Colonic mucosa (tissue), 4 donors: Measurements from ENCODE around the gene DAP3. TPM values are rescaled to one million over a fixed set of nuclear protein-coding genes. Genes with fewer than 3 reads are reported as not detected.

Experiments
- DNase-seq: peaks from one replicate; pipeline ENCODE4 v3.0.0-alpha.2; 2020
- H3K27ac ChIP-seq: fragments of 200-600 bp; one replicate; pipeline ENCODE4 v1.8.0; 2021
- H3K27me3 ChIP-seq: fragments of 200-600 bp; one replicate; pipeline ENCODE4 v1.8.0; 2021
- H3K36me3 ChIP-seq: fragments of 200-600 bp; one replicate; pipeline ENCODE4 v1.8.0; 2021
- H3K4me1 ChIP-seq: fragments of 200-600 bp; one replicate; pipeline ENCODE4 v1.8.0; 2021; ENCODE audit warnings: mild to moderate bottlenecking
- H3K4me3 ChIP-seq: fragments of 200-600 bp; one replicate; pipeline ENCODE4 v1.8.0; 2021
- H3K9ac ChIP-seq, 2 donors: one replicate each; pipeline ENCODE4 v1.7.0; 2013; ENCODE audit warnings: control low read depth in 2 of 2, low read depth in 2 of 2, low read length in 2 of 2
- H3K9me3 ChIP-seq: fragments of 200-600 bp; one replicate; pipeline ENCODE4 v1.8.0; 2021
- CTCF ChIP-seq: fragments of 200-600 bp; IDR thresholded peaks from one replicate; pipeline ENCODE4 v1.8.0; 2022; ENCODE audit warnings: antibody characterized with exemption, mild to moderate bottlenecking
- intact Hi-C: fragments of 100-400 bp; cut with DNase I; formaldehyde crosslinking; loops from one replicate; pipeline ENCODE4 v1.14.1; 2022
- total RNA-seq, 2 donors: library from RNA; stranded (reverse); fragmentation: NEBNext Ultra II Directional in 1 of 2; extraction: Animal tissue kit (Norgen Biotek cat#: 25700) in 1 of 2; gene quantifications; one replicate each; pipeline ENCODE4 v1.2.1, GENCODE V29; 2021
- donor health status: healthy.
- donor health status: DM: no; HTN: no; CAD: no.
- donor health status: DM: no; HTN: no; CAD: no.

DAP3 gene
- total RNA-seq, 2 donors from 2014 or later: 75.7 to 106 TPM

GRCh38 chr1:155773221-155773620 is 84.3 kb downstream of the DAP3 start:
- no peak for DNase-seq
- TF ChIP-seq CTCF: no peak
- no peaks in the 10 kb centered on the region for H3K4me1 ChIP-seq
- no peak overlapping the region for H3K9ac ChIP-seq
- no peaks in the 10 kb centered on the region for H3K9me3 ChIP-seq
- H3K27me3 ChIP-seq: no peaks in the 10 kb centered on the region
- peaks cover 18% of the 10 kb centered on the region for H3K36me3 ChIP-seq
- no peak overlapping the region for H3K4me3 ChIP-seq
- H3K27ac ChIP-seq: no peak overlapping the region
- intact Hi-C loops: no loop called here

GRCh38 chr1:155776414-155776813 is 87.5 kb downstream of the DAP3 start:
- Histone ChIP-seq H3K27me3 (no peaks in the 10 kb centered on the region), H3K36me3 (peaks cover 1% of the 10 kb centered on the region), H3K9me3 (no peaks in the 10 kb centered on the region), H3K4me3 (no peak overlapping the region), H3K9ac (no peak overlapping the region), H3K4me1 (no peaks in the 10 kb centered on the region), H3K27ac (no peak overlapping the region)
- TF ChIP-seq CTCF: no peak
- intact Hi-C loops: no loop called here
- DNase-seq: no peak

- no peak for TF ChIP-seq CTCF
These were observed 88.7 kb downstream of the DAP3 start for GRCh38 chr1:155777582-155777981.

More at GRCh38 chr1:155777582-155777981, 88.7 kb downstream of the DAP3 start:
- no peaks in the 10 kb centered on the region for H3K27me3 ChIP-seq
- no peaks in the 10 kb centered on the region for H3K9me3 ChIP-seq
- H3K27ac ChIP-seq: no peak overlapping the region
- no peak for DNase-seq
- H3K4me1 ChIP-seq: no peaks in the 10 kb centered on the region
- H3K9ac ChIP-seq: no peak overlapping the region
- no peaks in the 10 kb centered on the region for H3K36me3 ChIP-seq
- intact Hi-C loops: no loop called here
- H3K4me3 ChIP-seq: no peak overlapping the region

Other genes starting within 250 kb of the DAP3 start
- gene ASH1L, start 126.3 kb upstream of the DAP3 start, total RNA-seq: 10 to 100 TPM; 37.7 to 47.2 TPM
- gene MSTO1, start 78.9 kb upstream of the DAP3 start, total RNA-seq: 10 to 100 TPM; 15.5 to 26.2 TPM
- gene YY1AP1, start 317 bp upstream of the DAP3 start, total RNA-seq: 10 to 100 TPM; 41.9 to 62.1 TPM
- gene GON4L, start 168.1 kb downstream of the DAP3 start, total RNA-seq: 10 to 100 TPM; 33.3 to 34.7 TPM
- gene SYT11, start 170.5 kb downstream of the DAP3 start, total RNA-seq: 1 to 10 TPM; 1.2 to 4.6 TPM
- gene RIT1, start 222.3 kb downstream of the DAP3 start, total RNA-seq: 10 to 100 TPM; 14.6 to 51.7 TPM
- 10 to 100 TPM; 42.5 to 56.0 TPM for gene KHDC4, start 245.3 kb downstream of the DAP3 start, total RNA-seq